IMR-90 (cell line): ENCODE data around the gene NF2. TPM values are rescaled to one million over a fixed set of nuclear protein-coding genes. Genes with fewer than 3 reads are reported as not detected.

Experiments
- ATAC-seq: fragments of 200-7000 bp; cut with Tn5 transposase; 2 replicates; pipeline ENCODE4 v1.9.1; 2020; ENCODE audit warnings: low read depth, mild to moderate bottlenecking, moderate library complexity
- BruUV-seq: library from RNA; stranded (reverse); fragments of 400-500 nt; replicated peaks from 2 replicates; lab custom pipeline; 2021; lab: Mats Ljungman, UMichigan
- CTCF ChIA-PET: fragments of 300-600 bp; formaldehyde crosslinking; extraction: SDS; loops from one replicate; lab custom pipeline; 2021; ENCODE audit warnings: antibody characterized with exemption; lab: Yijun Ruan, JAX
- POLR2A ChIA-PET: fragments of 300-600 bp; sonication (Branson Sonifier 250); formaldehyde crosslinking; loops from one replicate; lab custom pipeline; 2022; ENCODE audit warnings: antibody characterized with exemption; ENCODE audit not compliant: unreplicated experiment; lab: Charles Lee
- DNase-seq: peaks from one replicate; pipeline ENCODE4 v3.0.0; 2013
- H2AFZ ChIP-seq: replicated peaks from 2 replicates; pipeline ENCODE3; 2013; ENCODE audit warnings: low read length, mild to moderate bottlenecking; ENCODE audit not compliant: poor library complexity
- H2AK5ac ChIP-seq: 2 replicates; pipeline ENCODE4 v1.6.1; 2013; ENCODE audit warnings: low read depth, low read length, inconsistent platforms
- H2AK9ac ChIP-seq: replicated peaks from 2 replicates; pipeline ENCODE3; 2013; ENCODE audit warnings: mild to moderate bottlenecking, low read depth, low read length, moderate library complexity; ENCODE audit not compliant: poor library complexity
- H2BK120ac ChIP-seq: 2 replicates; pipeline ENCODE4 v1.6.1; 2013; ENCODE audit warnings: low read depth, low read length, inconsistent platforms
- H2BK15ac ChIP-seq: 3 replicates; pipeline ENCODE4 v1.6.1; 2013; ENCODE audit warnings: low read depth, low read length, inconsistent platforms
- H2BK20ac ChIP-seq: 2 replicates; pipeline ENCODE4 v1.6.1; 2013; ENCODE audit warnings: low read depth, mild to moderate bottlenecking, inconsistent platforms, low read length, moderate library complexity
- H2BK5ac ChIP-seq: 2 replicates; pipeline ENCODE4 v1.6.1; 2013; ENCODE audit warnings: mild to moderate bottlenecking, low read depth, low read length, inconsistent platforms; ENCODE audit not compliant: poor library complexity, severe bottlenecking
- H3K14ac ChIP-seq: replicated peaks from 2 replicates; pipeline ENCODE4 v1.6.1; 2013; ENCODE audit warnings: low read depth, low read length, inconsistent platforms
- H3K18ac ChIP-seq: 2 replicates; pipeline ENCODE4 v1.6.1; 2013; ENCODE audit warnings: low read depth, low read length, control low read depth
- H3K23ac ChIP-seq: 2 replicates; pipeline ENCODE4 v1.6.1; 2013; ENCODE audit warnings: low read depth, low read length, inconsistent platforms
- H3K27ac ChIP-seq: 2 replicates; pipeline ENCODE4 v1.5.1; 2013; ENCODE audit warnings: mild to moderate bottlenecking, control low read depth, low read length; ENCODE audit not compliant: insufficient read depth
- H3K27me3 ChIP-seq: 2 replicates; pipeline ENCODE4 v1.6.1; 2013; ENCODE audit warnings: low read length; ENCODE audit not compliant: control insufficient read depth, insufficient read depth
- H3K36me3 ChIP-seq: 2 replicates; pipeline ENCODE4 v1.6.1; 2013; ENCODE audit warnings: low read length, mixed read lengths; ENCODE audit not compliant: control insufficient read depth, insufficient read depth
- H3K4ac ChIP-seq: 2 replicates; pipeline ENCODE4 v1.6.1; 2013; ENCODE audit warnings: low read depth, low read length, inconsistent platforms
- H3K4me1 ChIP-seq: 2 replicates; pipeline ENCODE4 v1.6.1; 2013; ENCODE audit warnings: low read length, mixed read lengths; ENCODE audit not compliant: control insufficient read depth, insufficient read depth
- H3K4me2 ChIP-seq: 2 replicates; pipeline ENCODE4 v1.6.1; 2013; ENCODE audit warnings: low read depth, mild to moderate bottlenecking, control low read depth, low read length, moderate library complexity
- H3K4me3 ChIP-seq: 2 replicates; pipeline ENCODE4 v1.5.1; 2013; ENCODE audit warnings: low read depth, mild to moderate bottlenecking, control low read depth, low read length, moderate library complexity; ENCODE audit not compliant: insufficient read depth
- H3K56ac ChIP-seq: 2 replicates; pipeline ENCODE4 v1.6.1; 2013; ENCODE audit warnings: low read length, inconsistent platforms; ENCODE audit not compliant: insufficient read depth; ENCODE audit errors: extremely low read depth
- H3K79me1 ChIP-seq, 2 experiments: 2 replicates each; pipeline ENCODE4 v1.6.1; 2013; ENCODE audit warnings: low read length in 2 of 2, inconsistent platforms in 1 of 2, low read depth in 1 of 2
- H3K9ac ChIP-seq: 2 replicates; pipeline ENCODE4 v1.6.1; 2013; ENCODE audit warnings: low read depth, low read length, control low read depth
- H3K9me1 ChIP-seq: 2 replicates; pipeline ENCODE4 v1.6.1; 2013; ENCODE audit warnings: low read length, inconsistent platforms; ENCODE audit not compliant: insufficient read depth
- H3K9me3 ChIP-seq: 2 replicates; pipeline ENCODE4 v1.6.1; 2013; ENCODE audit warnings: low read length; ENCODE audit not compliant: control insufficient read depth, insufficient read depth
- H4K20me1 ChIP-seq: 2 replicates; pipeline ENCODE4 v1.6.1; 2013; ENCODE audit warnings: low read length, inconsistent platforms; ENCODE audit not compliant: insufficient read depth
- H4K5ac ChIP-seq: 2 replicates; pipeline ENCODE4 v1.6.1; 2013; ENCODE audit warnings: mild to moderate bottlenecking, low read depth, low read length, control low read depth
- H4K8ac ChIP-seq, 2 experiments: 2 replicates each; pipeline ENCODE4 v1.6.1; 2013; ENCODE audit warnings: low read depth in 2 of 2, low read length in 2 of 2, control low read depth in 1 of 2, inconsistent platforms in 1 of 2
- H4K91ac ChIP-seq: 2 replicates; pipeline ENCODE4 v1.6.1; 2013; ENCODE audit warnings: low read depth, low read length, inconsistent platforms; ENCODE audit not compliant: insufficient read depth
- BHLHE40 ChIP-seq: fragments of 150-350 bp; IDR thresholded peaks from 2 replicates; pipeline ENCODE4 v1.6.1; 2016; ENCODE audit warnings: mild to moderate bottlenecking, low read depth, low read length
- MAFK ChIP-seq: IDR thresholded peaks from 2 replicates; pipeline ENCODE4 v1.6.1; 2012; ENCODE audit warnings: low read depth, low read length, improper control_type of control experiment
- MXI1 ChIP-seq: IDR thresholded peaks from 2 replicates; pipeline ENCODE4 v1.6.1; 2012; ENCODE audit warnings: low read depth, mild to moderate bottlenecking, low read length, moderate library complexity, borderline replicate concordance
- NFE2L2 ChIP-seq: fragments of 150-350 bp; IDR thresholded peaks from 2 replicates; pipeline ENCODE4 v1.6.1; 2016; ENCODE audit warnings: low read depth, mild to moderate bottlenecking, low read length
- POLR2A ChIP-seq: IDR thresholded peaks from 2 replicates; pipeline ENCODE4 v1.6.1; 2012; ENCODE audit warnings: mild to moderate bottlenecking, low read depth, low read length
- RAD21 ChIP-seq: IDR thresholded peaks from 2 replicates; pipeline ENCODE4 v1.6.1; 2012; ENCODE audit warnings: low read length, improper control_type of control experiment
- RCOR1 ChIP-seq: IDR thresholded peaks from 2 replicates; pipeline ENCODE4 v1.6.1; 2012; ENCODE audit warnings: mild to moderate bottlenecking, low read length, improper control_type of control experiment; ENCODE audit not compliant: insufficient replicate concordance
- SMC3 ChIP-seq: fragments of 150-350 bp; IDR thresholded peaks from 2 replicates; pipeline ENCODE4 v1.6.1; 2016; ENCODE audit warnings: low read depth, mild to moderate bottlenecking, antibody characterized with exemption, low read length, moderate library complexity
- WGBS, 2 experiments: methylation state at CpG; one replicate each; pipeline versions ENCODE4 v1.1.5 to v1.1.7; 2013; ENCODE audit warnings: missing lambda C conversion rate in 2 of 2; ENCODE audit not compliant: insufficient read length in 1 of 2; ENCODE audit errors: extremely low coverage in 2 of 2; 5-methylcytosine and 5-hydroxymethylcytosine counted together
- dilution Hi-C: fragments of 300-500 bp; cut with HindIII; formaldehyde crosslinking; loops from one replicate; pipeline ENCODE4 v1.14.3; 2018; ENCODE audit warnings: low sequenced_read_pairs; ENCODE audit not compliant: unreplicated experiment
- in situ Hi-C: fragments of 300-500 bp; cut with MboI; formaldehyde crosslinking; loops from 3 replicates; pipeline ENCODE4 v1.14.3; 2019; ENCODE audit warnings: low sequenced_read_pairs, inconsistent platforms, mixed read lengths
- intact Hi-C: fragments of 100-400 bp; cut with micrococcal nuclease; formaldehyde crosslinking; loops from 2 replicates; pipeline ENCODE4 v1.10.0; 2022
- polyA plus RNA-seq, 3 experiments: library from polyadenylated mRNA; depleted of rRNA; stranded (reverse); fragments of >200 nt; gene quantifications; 2 replicates each; pipeline ENCODE4 v1.2.3, GENCODE V29; 2012; ENCODE audit warnings: low replicate concordance in 1 of 3
- total RNA-seq: library from RNA; depleted of rRNA; stranded (reverse); fragments of >200 nt; gene quantifications from 2 replicates; pipeline ENCODE4 v1.2.3, GENCODE V29; 2012
- TF ChIP-seq, protein P1 (sequence below): fragments of 150-350 bp; IDR thresholded peaks from 2 replicates; pipeline ENCODE4 v1.6.1; 2017; ENCODE audit warnings: mild to moderate bottlenecking, antibody characterized with exemption, low read length, low read depth

The NF2 gene
- total and polyA plus RNA-seq, 2 of the 4 experiments (the other 2 are of a cell fraction), result 59.0 to 151 TPM

DNA sequence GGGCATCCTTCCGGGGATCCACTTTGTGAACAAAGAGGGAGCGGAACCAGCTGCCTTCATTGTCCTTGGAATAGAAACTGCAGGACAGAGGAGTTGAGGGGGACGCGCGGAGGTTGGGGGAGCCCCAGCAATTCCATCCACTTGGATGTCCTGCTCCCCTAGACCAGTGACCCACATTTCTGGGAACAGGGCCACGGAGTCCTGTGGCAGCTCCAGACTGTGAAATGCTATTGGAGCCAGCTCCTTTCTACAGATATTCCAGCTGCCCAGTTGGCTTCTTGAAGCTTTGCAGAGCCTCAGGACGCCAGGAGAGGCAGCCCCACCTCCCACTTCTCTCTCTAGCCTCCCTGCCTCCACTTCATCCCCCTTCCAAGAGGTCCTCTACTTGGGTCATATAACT lies 33.0 kb upstream of the NF2 start:
- TF ChIP-seq, protein P1, sequence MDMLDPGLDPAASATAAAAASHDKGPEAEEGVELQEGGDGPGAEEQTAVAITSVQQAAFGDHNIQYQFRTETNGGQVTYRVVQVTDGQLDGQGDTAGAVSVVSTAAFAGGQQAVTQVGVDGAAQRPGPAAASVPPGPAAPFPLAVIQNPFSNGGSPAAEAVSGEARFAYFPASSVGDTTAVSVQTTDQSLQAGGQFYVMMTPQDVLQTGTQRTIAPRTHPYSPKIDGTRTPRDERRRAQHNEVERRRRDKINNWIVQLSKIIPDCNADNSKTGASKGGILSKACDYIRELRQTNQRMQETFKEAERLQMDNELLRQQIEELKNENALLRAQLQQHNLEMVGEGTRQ, result no peak
- TF ChIP-seq RCOR1 (no peak), RAD21 (no peak), SMC3 (no peak), MAFK (no peak), MXI1 (no peak), BHLHE40 (no peak), NFE2L2 (no peak), POLR2A (no peak)
- Histone ChIP-seq H2AK5ac (no peak overlapping the region), H2BK5ac (no peak overlapping the region), H3K4me3 (no peak overlapping the region), H3K27ac (no peak overlapping the region), H3K36me3 (peaks cover 30% of the 10 kb centered on the region), H3K79me1 (peaks cover 0 to 11% of the 10 kb centered on the region in 2 experiments; a peak in 1 of 4 replicates), H4K5ac (no peak overlapping the region), H3K4me2 (no peak overlapping the region), H3K14ac (no peak overlapping the region), H2AK9ac (no peak overlapping the region), H3K23ac (no peak overlapping the region), H3K56ac (no peak overlapping the region), H4K20me1 (peaks cover 10% of the 10 kb centered on the region; the same call in 1 of the 2 replicates), H4K91ac (no peak overlapping the region), H4K8ac (no peak overlapping the region), H2BK20ac (no peak overlapping the region), H3K9me1 (0 out of 2 replicates have a peak, but pooled peaks cover 3% of the 10 kb centered on the region), H3K9me3 (no peaks in the 10 kb centered on the region), H2AFZ (no peak overlapping the region), H3K27me3 (no peaks in the 10 kb centered on the region), H3K9ac (no peak overlapping the region), H3K4me1 (no peaks in the 10 kb centered on the region), H3K18ac (no peak overlapping the region), H3K4ac (no peak overlapping the region), H2BK120ac (no peak overlapping the region), H2BK15ac (no peak overlapping the region)
- dilution Hi-C loops, result no loop called here
- intact Hi-C loops, result no loop called here
- in situ Hi-C loops, result no loop called here
- ChIA-PET POLR2A (no interaction called here), CTCF (no interaction called here)
- WGBS, 2 experiments, result no CpG with 5 or more reads among the region's 7 CpGs
- BruUV-seq, result no TSS peak
- no peak for DNase-seq
- ATAC-seq, result no peak
